Measurements from ENCODE around the gene GNRH2.
A peak's percentile ranks its signal among the peaks of the same experiment; 100 is the strongest.
"Not testable (repeated sequence)": the region's sequence is repeated elsewhere in the genome, so short reads cannot be mapped to it uniquely, and the experiment has no call there.

The GNRH2 gene

DNA sequence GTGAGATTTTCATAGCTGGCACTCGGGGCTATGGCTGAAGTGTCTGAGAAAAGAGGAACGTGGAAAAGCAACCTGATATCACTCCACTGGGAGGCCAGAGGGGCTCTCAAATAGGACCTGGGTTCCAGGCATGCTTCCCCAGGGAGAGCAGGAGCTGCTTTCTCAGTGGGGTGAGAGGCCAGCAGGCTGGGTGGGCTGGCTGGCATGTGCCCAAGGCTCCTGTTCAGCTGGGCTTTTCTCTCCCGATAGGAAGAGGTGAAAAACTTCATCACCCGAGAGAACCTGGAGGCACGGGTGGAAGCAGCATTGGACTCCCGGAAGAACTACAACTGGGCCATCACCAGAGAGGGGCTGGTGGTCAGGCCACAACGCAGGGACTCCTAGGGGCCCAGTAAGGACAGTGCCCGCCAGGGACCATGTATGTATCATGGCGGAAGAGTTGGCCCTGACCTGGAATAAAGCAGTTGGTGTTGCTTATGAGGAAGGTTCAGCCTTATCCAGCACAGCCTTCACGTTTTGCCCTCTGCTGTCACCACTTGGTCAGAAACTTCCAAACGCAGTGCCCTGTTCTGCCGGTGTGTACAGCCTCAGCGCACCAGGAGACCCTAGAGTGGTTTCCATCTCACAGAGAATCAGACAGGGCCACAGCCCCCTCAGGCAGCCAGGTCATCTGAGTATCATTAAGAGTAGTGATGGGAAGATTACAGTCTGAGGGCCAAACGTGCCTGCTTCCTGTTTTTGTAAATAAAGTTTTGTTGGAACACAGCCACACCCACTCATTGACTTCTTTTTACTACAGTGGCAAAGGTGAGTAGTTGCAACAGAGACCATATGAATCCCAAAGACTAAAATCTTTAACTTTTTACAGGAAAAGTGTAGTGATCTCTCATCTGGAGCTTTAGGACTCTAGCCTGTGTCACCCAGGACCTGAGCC, 4.3 kb downstream of the GNRH2 start:
- TF ChIP-seq POLR2A (IDR thresholded peaks at IDR 0.05; ENCODE audit: low read depth, low read length), result no peak
- FAIRE-seq, result no peak
- no peak for DNase-seq (ENCODE audit: insufficient read length, low spot score)

DNA sequence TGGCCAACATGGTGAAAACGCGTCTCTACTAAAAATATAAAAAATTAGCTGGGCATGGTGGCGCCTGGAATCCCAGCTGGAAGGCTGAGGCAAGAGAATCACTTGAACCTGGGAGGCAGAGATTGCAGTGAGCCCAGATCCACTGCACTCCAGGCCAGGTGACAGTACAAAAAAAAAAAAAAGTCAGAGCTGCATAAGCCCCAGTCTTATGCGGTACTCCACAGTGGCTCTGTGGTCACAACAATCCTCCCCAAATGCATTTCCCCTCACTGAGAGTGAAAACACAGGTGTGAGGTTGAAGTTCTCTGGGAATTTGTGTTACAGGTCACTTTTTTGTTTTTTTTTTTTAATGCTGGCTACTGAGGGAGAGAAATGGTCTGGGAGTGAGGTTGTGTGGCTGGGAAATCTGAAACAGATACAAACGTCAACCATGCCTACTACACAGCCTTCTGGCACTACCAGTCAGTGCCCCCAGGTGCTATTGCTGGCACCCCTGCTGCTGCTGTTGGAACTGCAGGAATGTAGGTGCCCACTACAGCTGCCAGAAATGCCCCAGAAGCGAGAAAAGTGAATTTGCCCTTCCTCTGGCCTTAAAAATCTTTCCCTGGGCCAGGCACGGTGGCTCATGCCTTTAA, 8.1 kb downstream of the GNRH2 start:
- DNase-seq (ENCODE audit: insufficient read length, low spot score) (no peak), FAIRE-seq (no peak)
- TF ChIP-seq POLR2A (IDR thresholded peaks at IDR 0.05; ENCODE audit: low read depth, low read length), result no peak

DNA sequence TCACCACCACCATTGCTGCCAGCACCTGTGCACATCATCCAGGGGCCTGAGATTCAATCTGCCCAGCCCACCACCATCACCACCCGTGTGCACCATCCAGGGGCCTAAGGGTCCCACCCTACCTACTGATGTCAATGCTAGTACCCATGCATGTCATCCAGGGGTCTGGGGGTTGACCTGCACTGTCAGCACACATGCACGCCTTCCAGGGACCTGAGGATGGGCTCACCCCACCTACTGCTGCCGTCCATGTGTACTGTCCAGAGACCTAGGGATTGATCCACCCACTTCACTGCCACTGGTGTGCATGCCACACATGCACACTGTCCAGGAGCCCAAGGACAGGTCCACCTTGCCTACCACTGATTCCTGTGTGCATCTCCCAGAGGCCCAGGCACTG, 16.1 kb downstream of the GNRH2 start:
- no peak for TF ChIP-seq POLR2A (IDR thresholded peaks at IDR 0.05; ENCODE audit: low read depth, low read length)
- DNase-seq (ENCODE audit: insufficient read length, low spot score) (no peak), FAIRE-seq (no peak)

DNA sequence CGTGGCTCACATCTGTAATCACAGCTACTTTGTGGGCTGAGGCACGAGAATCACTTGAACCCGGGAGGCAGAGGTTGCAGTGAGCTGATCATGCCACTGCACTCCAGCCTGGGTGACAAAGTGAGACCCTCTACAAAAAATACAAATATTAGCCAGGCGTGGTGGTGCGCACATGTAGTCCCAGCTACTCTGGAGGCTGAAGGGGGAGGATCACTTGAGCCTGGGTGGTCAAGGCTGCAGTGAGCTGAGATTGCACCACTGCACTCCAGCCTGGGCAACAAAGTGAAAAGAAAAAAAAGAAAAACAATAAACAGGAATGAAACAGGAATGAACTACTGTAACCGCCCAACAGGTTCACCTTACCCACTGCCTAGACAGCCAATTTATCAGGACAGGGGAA, 20.7 kb downstream of the GNRH2 start:
- FAIRE-seq; DNase-seq (ENCODE audit: insufficient read length, low spot score): not testable (repeated sequence)

DNA sequence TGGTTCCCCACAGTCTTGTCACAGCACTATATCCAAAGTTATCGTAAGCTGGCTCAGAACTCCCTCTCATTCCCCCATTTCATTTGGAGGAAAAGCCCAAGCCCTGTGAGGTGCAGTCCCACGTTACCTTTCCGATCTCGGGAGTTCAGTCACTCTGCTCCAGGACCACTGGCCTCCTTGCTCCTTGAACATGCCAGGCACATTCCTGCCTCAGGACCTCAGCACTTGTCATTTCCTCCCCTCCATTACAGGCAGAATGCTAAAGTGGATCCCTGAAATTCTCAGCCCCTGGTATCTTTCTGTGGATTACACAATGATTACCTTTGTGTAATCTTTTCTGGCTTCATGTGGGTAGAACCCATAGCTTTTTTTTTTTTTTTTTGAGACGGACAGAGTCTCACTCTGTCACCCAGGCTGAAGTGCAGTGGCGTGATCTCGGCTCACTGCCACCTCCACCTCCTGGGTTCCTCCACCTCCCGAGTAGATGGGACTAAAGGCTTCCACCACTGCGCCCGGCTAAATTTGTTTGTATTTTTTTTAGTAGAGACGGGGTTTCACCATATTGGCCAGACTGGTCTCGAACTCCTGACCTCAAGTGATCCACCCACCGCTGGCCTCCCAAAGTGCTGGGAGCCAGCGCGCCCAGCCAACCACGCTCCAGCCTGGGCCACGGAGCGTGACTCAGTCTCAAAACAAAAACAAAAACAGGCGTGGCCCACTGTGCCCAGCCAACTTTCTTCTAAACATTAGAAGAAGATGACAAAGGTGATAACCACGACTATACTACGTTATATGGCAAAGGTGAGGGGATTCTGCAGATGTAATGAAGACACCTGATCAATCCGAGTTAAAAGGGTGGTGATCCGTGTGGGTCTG, 24.0 kb downstream of the GNRH2 start:
- no peak for DNase-seq (ENCODE audit: insufficient read length, low spot score)
- FAIRE-seq, result no peak
- no peak for TF ChIP-seq POLR2A (IDR thresholded peaks at IDR 0.05; ENCODE audit: low read depth, low read length)

DNA sequence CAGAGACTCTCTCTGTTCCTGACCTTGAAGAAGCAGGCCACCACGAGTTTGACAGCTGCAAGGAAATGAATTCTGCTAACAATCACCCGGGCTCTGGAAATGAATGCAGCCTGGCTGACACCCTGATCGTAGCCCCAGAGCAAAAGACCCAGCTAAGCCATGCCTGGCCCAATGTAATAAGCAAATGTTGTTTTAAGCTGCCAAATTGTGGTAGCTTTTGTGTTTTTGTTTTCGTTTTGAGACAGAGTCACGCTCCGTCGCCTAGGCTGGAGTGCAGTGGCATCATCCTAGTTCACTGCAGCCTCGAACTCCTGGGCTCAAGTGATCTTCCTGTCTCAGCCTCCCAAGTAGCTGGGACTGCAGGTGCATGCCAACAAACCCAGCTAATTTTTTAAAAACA, 24.7 kb downstream of the GNRH2 start:
- TF ChIP-seq POLR2A (IDR thresholded peaks at IDR 0.05; ENCODE audit: low read depth, low read length), result no peak
- DNase-seq (ENCODE audit: insufficient read length, low spot score), result no peak
- no peak for FAIRE-seq

DNA sequence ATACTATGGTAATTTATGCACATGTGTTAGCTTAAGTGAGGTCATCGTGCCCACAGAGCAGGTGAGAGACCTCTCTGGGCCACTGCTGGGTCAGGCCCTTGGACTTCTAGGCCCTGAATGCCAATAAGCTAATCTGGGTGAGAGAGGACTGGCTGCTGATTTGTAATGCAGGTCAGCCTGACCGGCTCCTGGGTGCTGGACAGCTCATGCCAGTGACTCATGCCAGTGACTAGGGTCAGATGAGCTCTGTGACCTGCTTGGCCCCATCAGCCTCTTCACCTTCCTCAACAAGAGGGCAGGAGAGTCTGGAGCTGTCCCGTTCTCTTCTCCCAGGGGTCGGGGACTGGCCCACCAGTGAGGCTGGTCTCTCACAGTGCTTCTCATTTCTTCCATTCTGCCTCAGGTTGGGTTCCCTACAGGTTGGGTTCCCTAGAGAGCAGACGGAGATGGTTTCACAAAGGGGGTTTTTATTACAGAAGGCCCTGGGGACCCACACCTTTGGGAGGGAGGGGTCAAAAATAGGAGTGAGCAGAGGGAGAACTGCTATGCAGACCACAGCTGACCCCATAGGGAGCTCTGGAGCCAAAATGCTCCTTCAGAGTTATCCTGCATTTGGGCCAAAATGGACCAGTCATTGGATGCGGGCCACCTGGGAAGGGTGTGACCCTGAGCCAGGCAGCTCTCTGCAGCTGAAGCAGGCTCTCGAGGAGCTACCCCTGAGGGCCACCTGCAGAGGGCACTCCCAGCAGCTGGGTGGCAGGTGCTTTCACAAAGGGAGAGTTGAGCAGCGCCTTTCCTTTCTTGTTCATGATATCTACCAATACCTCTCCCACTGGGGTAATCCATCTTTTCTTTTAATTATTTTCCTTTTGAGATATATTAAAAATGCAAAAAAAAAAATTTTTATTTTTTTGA, 25.8 kb downstream of the GNRH2 start:
- DNase-seq (ENCODE audit: insufficient read length, low spot score), result peak; percentile 82
- TF ChIP-seq POLR2A (IDR thresholded peaks at IDR 0.05; ENCODE audit: low read depth, low read length), result no peak
- FAIRE-seq, result peak; percentile 77

DNA sequence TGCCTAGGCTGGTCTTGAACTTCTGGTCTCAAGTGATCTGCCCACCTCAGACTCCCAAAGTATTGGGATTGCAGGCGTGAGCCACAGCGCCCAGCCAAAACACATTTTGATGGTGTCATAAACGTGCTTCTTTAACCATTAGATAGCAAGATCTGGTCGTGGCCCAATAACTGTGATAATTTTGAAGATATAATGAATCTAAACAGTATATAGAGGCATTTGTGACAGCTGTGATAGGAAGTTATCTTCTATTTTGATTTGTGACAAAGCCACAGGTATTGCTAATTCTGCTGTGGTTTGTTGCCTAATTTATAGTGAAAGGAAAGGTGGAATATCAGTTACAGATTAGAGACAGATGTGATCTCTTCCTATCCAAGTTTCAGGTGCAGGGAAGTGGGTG, 27.3 kb downstream of the GNRH2 start:
- no peak for TF ChIP-seq POLR2A (IDR thresholded peaks at IDR 0.05; ENCODE audit: low read depth, low read length)
- DNase-seq (ENCODE audit: insufficient read length, low spot score) (no peak), FAIRE-seq (no peak)

DNA sequence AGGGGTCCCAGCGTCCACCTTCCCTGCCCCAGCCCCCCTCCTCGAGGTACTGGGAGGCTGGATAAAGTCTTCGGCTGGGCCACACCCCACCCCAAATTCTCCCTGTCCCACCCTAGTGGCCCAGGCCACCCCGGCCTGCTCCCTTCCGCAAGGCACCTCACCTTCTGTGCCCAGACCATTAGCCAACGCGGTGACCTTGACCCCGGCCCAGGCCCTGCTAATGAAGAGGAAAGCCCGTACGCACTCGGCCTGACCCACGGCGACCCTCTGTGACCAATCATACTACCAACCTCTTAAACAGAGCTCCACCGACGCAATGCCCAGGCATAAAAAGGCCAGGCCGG, 27.8 kb downstream of the GNRH2 start:
- DNase-seq (ENCODE audit: insufficient read length, low spot score) (no peak), FAIRE-seq (no peak)
- TF ChIP-seq POLR2A (IDR thresholded peaks at IDR 0.05; ENCODE audit: low read depth, low read length), result no peak

DNA sequence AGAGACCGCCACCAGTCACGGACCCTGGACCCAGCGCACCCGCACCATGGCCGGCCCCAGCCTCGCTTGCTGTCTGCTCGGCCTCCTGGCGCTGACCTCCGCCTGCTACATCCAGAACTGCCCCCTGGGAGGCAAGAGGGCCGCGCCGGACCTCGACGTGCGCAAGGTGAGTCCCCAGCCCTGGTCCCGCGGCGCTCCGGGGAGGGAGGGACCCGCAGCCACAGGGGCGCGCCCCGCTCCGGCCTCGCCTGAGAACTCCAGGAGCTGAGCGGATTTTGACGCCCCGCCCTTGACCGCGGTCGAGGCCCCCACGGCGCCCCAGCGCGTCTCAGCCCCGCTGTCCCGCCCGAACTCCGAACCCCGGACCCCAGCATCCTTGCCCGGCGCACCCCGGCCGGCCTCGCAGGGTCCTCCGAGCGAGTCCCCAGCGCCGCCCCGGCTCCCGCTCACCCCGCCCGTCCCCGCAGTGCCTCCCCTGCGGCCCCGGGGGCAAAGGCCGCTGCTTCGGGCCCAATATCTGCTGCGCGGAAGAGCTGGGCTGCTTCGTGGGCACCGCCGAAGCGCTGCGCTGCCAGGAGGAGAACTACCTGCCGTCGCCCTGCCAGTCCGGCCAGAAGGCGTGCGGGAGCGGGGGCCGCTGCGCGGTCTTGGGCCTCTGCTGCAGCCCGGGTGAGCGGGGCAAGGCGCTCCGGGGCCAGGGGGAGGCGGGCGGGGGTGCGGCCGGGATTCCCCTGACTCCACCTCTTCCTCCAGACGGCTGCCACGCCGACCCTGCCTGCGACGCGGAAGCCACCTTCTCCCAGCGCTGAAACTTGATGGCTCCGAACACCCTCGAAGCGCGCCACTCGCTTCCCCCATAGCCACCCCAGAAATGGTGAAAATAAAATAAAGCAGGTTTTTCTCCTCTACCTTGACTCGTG, 28.4 kb downstream of the GNRH2 start, which contains the start of gene OXT:
Gene OXT (plus strand): TSS at position 11 of the 920 bp plus-strand sequence. CDS start 36 bp downstream, at position 47.
- FAIRE-seq (no peak), DNase-seq (ENCODE audit: insufficient read length, low spot score) (no peak)
- no peak for TF ChIP-seq POLR2A (IDR thresholded peaks at IDR 0.05; ENCODE audit: low read depth, low read length)

DNA sequence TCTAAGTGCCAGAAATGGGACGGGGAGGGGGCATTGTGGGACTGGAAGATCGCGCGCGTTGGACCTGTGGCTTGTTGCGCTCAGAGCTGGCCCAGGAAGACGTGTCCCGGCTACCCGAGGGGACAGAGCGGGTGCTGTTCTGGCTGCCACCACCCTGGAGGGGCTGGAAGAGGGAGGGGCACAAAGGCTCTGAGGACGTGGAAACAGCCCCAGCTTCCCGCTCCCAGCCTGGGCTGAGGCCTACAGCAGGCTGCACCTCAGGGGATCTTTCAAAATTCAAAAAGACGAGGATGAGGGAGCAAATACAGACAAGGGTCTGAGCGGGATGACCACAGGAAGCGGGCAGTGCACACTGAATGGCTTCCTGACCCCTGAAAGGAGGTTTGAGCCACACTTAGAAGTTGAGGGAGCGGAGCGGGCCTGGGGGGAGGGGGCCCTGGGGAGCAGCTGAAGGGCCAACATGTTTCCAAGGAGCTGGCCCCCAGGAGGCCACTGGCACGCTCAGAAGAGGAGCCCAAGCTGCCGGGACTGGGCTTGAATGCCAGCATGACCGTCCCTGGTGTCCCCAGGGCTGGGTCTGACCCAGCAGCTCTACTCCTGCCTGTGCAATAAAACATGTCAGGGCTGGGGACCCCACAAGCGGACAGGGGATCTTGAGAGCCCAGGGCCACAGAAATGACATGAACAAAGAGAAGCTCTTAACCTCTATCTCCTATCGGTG, 29.3 kb downstream of the GNRH2 start:
- FAIRE-seq (no peak), DNase-seq (ENCODE audit: insufficient read length, low spot score) (no peak)
- TF ChIP-seq POLR2A (IDR thresholded peaks at IDR 0.05; ENCODE audit: low read depth, low read length), result no peak

DNA sequence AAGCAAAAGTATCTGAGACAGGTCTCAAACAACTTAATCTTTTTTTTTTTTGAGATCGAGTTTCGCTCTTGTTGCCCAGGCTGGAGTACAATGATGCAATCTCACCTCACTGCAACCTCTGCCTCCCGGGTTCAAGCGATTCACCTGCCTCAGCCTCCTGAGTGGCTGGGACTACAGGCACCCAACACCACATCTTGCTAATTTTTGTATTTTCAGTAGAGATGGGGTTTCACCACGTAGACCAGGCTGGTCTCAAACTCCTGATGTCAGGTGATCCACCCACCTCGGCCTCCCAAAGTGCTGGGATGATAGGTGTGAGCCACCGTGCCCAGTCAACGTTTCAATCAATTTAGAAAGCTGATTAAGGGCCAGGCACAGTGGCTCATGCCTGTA, 29.8 kb downstream of the GNRH2 start:
- FAIRE-seq; DNase-seq (ENCODE audit: insufficient read length, low spot score): not testable (repeated sequence)
